HEK293 (cell line): Measurements from ENCODE around the gene ZSCAN31.

Experiments used
- ATF2 ChIP-seq: fragments of 450-650 bp; formaldehyde crosslinking; IDR thresholded peaks from 2 replicates; pipeline ENCODE4 v1.5.1; 2016; ENCODE audit warnings: missing biosample characterization, missing genetic modification characterization, low read depth
- BCL11A ChIP-seq: fragments of 450-650 bp; formaldehyde crosslinking; IDR thresholded peaks from 2 replicates; pipeline ENCODE4 v1.5.1; 2016; ENCODE audit warnings: low read depth, missing biosample characterization, missing genetic modification characterization
- BCL6B ChIP-seq: fragments of 450-650 bp; formaldehyde crosslinking; IDR thresholded peaks from 2 replicates; pipeline ENCODE4 v1.5.1; 2017; ENCODE audit warnings: missing biosample characterization, missing genetic modification characterization
- GFI1B ChIP-seq: fragments of 450-650 bp; formaldehyde crosslinking; IDR thresholded peaks from 2 replicates; pipeline ENCODE4 v1.5.1; 2016; ENCODE audit warnings: missing biosample characterization, missing genetic modification characterization
- PRDM10 ChIP-seq: fragments of 450-650 bp; formaldehyde crosslinking; IDR thresholded peaks from 2 replicates; pipeline ENCODE4 v1.5.1; 2016; ENCODE audit warnings: missing biosample characterization, missing genetic modification characterization
- REST ChIP-seq: fragments of 450-650 bp; formaldehyde crosslinking; IDR thresholded peaks from 2 replicates; pipeline ENCODE4 v1.5.1; 2016; ENCODE audit warnings: missing biosample characterization, missing genetic modification characterization
- ZBTB7A ChIP-seq: fragments of 450-650 bp; formaldehyde crosslinking; IDR thresholded peaks from 2 replicates; pipeline ENCODE4 v1.5.1; 2016; ENCODE audit warnings: low read depth, missing biosample characterization, missing genetic modification characterization
- ZNF239 ChIP-seq: fragments of 450-650 bp; formaldehyde crosslinking; IDR thresholded peaks from 2 replicates; pipeline ENCODE4 v1.5.1; 2016; ENCODE audit warnings: missing biosample characterization, missing genetic modification characterization
- ZNF324 ChIP-seq: fragments of 450-650 bp; formaldehyde crosslinking; IDR thresholded peaks from 2 replicates; pipeline ENCODE4 v1.5.1; 2016; ENCODE audit warnings: missing biosample characterization, missing genetic modification characterization
- ZNF521 ChIP-seq: fragments of 450-650 bp; formaldehyde crosslinking; IDR thresholded peaks from 2 replicates; pipeline ENCODE4 v1.5.1; 2017; ENCODE audit warnings: missing biosample characterization, mild to moderate bottlenecking, missing genetic modification characterization
- ZNF670 ChIP-seq: fragments of 450-650 bp; formaldehyde crosslinking; IDR thresholded peaks from 2 replicates; pipeline ENCODE4 v1.5.1; 2016; ENCODE audit warnings: missing biosample characterization, missing genetic modification characterization, low read depth
- ZNF830 ChIP-seq: fragments of 450-650 bp; IDR thresholded peaks from 2 replicates; pipeline ENCODE4 v1.5.0; 2018; ENCODE audit warnings: missing biosample characterization, missing genetic modification characterization, low read depth, mild to moderate bottlenecking, moderate library complexity
- TF ChIP-seq, protein P1 (sequence below): fragments of 450-650 bp; formaldehyde crosslinking; IDR thresholded peaks from 2 replicates; pipeline ENCODE4 v1.5.1; 2016; ENCODE audit warnings: missing biosample characterization, missing genetic modification characterization
- TF ChIP-seq, protein P2 (sequence below): fragments of 450-650 bp; formaldehyde crosslinking; IDR thresholded peaks from 2 replicates; pipeline ENCODE4 v1.5.1; 2017; ENCODE audit warnings: missing biosample characterization, missing genetic modification characterization

DNA sequence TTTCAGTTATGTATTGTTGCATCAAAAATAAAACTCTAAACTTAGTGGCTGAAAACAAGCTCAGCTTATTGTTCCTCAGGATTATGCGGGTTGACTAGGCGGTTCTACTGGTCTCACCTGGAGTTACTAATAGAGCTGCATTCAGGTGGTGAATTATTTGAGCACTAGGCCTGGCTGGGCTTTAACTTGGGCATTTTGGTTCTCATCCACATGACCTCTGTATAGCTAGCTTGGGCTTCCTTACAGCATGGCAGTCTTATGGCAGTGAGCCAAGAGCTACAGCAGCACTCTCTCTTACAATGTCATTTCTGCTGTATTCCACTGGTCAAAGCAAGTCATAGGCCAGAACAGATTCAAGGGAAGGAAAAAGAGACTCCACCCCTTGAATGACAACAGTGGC lies 53.0 kb downstream of the ZSCAN31 start:
- TF ChIP-seq, protein P1, sequence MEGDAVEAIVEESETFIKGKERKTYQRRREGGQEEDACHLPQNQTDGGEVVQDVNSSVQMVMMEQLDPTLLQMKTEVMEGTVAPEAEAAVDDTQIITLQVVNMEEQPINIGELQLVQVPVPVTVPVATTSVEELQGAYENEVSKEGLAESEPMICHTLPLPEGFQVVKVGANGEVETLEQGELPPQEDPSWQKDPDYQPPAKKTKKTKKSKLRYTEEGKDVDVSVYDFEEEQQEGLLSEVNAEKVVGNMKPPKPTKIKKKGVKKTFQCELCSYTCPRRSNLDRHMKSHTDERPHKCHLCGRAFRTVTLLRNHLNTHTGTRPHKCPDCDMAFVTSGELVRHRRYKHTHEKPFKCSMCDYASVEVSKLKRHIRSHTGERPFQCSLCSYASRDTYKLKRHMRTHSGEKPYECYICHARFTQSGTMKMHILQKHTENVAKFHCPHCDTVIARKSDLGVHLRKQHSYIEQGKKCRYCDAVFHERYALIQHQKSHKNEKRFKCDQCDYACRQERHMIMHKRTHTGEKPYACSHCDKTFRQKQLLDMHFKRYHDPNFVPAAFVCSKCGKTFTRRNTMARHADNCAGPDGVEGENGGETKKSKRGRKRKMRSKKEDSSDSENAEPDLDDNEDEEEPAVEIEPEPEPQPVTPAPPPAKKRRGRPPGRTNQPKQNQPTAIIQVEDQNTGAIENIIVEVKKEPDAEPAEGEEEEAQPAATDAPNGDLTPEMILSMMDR = no peak
- TF ChIP-seq ATF2 (tag by site-specific recombination) = no peak
- TF ChIP-seq, protein P2, sequence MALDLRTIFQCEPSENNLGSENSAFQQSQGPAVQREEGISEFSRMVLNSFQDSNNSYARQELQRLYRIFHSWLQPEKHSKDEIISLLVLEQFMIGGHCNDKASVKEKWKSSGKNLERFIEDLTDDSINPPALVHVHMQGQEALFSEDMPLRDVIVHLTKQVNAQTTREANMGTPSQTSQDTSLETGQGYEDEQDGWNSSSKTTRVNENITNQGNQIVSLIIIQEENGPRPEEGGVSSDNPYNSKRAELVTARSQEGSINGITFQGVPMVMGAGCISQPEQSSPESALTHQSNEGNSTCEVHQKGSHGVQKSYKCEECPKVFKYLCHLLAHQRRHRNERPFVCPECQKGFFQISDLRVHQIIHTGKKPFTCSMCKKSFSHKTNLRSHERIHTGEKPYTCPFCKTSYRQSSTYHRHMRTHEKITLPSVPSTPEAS = no peak
- TF ChIP-seq BCL6B (tag by site-specific recombination) = no peak
- TF ChIP-seq ZNF521 (tag by site-specific recombination) = no peak
- TF ChIP-seq ZNF239 (tag by site-specific recombination) = no peak
- TF ChIP-seq ZNF670 (tag by site-specific recombination) = no peak
- TF ChIP-seq BCL11A (tag by site-specific recombination) = no peak
- TF ChIP-seq GFI1B (tag by site-specific recombination) = no peak
- TF ChIP-seq REST = no peak
- no peak for TF ChIP-seq PRDM10 (tag by site-specific recombination)
- no peak for TF ChIP-seq ZNF324
- no peak for TF ChIP-seq ZNF830
- TF ChIP-seq ZBTB7A (tag by site-specific recombination) = no peak
